GM20000 (cell line): ENCODE data around the gene TMED4.

Experiments used
- DNase-seq: peaks from one replicate; pipeline ENCODE4 v3.0.0; 2012; ENCODE audit warnings: low spot score
- TF ChIP-seq, protein P1 (sequence below): IDR thresholded peaks from 2 replicates; pipeline ENCODE4 v1.5.1; 2012; ENCODE audit warnings: mild to moderate bottlenecking, control low read depth; ENCODE audit errors: extremely low read depth, missing control alignments

Gene TMED4

DNA sequence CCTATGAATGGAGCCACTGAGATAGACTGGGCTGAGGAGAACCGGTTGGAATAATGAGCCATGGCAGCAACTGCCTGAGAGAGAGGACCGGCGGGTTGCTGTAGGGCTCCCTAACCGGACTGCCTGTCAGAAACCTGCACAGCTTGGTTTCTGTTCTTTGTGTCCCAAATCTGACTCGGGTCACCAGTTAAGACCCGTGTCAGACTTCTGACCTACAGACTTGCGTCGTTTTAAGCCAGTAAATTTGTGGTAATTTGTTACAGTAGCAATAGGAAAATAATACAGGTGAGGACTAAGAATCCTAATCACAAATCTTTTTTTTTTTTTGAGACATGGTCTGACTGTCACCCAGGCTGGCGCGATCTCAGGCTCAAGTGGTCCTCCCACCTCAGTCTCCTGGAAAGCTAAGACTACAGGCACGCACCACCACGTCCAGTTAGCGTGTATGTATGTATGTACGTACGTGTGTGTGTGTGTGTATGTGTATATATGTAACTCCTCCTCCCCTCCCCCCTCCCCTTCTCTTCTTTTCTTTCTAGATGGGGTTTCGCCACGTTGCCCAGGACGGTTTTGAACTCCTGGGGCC lies 7.7 kb downstream of the TMED4 start:
- TF ChIP-seq, protein P1, sequence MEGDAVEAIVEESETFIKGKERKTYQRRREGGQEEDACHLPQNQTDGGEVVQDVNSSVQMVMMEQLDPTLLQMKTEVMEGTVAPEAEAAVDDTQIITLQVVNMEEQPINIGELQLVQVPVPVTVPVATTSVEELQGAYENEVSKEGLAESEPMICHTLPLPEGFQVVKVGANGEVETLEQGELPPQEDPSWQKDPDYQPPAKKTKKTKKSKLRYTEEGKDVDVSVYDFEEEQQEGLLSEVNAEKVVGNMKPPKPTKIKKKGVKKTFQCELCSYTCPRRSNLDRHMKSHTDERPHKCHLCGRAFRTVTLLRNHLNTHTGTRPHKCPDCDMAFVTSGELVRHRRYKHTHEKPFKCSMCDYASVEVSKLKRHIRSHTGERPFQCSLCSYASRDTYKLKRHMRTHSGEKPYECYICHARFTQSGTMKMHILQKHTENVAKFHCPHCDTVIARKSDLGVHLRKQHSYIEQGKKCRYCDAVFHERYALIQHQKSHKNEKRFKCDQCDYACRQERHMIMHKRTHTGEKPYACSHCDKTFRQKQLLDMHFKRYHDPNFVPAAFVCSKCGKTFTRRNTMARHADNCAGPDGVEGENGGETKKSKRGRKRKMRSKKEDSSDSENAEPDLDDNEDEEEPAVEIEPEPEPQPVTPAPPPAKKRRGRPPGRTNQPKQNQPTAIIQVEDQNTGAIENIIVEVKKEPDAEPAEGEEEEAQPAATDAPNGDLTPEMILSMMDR, result no peak
- no peak for DNase-seq

DNA sequence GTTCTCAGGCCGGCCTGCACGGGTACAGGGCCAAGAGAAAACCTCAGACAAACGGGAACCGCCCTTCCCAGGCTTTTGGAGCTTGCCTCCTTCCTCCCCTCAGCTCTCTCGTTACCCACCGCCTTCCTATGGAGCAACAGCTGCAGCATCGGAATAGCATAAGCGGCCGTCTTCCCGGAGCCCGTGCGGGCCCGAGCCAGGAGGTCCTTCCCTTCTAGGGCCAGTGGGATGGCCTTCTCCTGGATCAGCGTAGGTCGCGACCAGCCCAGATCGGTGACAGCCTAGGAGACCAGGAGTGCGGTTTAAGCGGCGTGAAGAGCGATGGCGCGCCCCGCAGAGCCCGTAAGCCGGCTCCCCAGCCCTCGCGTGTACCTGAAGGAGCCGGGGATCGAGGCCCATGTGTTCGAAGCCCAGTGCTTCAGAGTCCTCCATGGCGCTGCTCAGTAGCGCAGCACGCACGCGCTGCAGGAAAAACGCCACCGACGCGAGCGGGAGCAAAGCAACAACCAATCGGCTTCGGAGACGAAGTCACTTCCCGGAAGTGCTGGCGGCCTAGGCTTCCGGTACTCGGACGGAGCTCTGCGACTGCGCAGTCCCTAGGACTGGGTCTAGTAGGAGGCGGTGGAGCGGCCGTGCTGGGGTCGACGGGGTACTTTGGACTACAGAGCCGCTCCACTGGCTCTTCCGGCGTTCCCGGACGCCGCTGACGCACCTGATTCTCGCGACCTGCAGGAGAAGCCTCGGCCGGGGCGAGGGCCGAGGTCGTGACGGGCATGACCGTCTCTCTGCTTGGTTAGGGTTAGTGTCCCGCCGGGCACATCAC lies 8.4 kb downstream of the TMED4 start, which contains the start of gene DDX56:
TSS of gene DDX56 (minus strand) at position 445 of the 823 bp plus-strand sequence. CDS start at position 432, 13 bp downstream.
- TF ChIP-seq, protein P1, result no peak
- DNase-seq, result peak; percentile 92

DNA sequence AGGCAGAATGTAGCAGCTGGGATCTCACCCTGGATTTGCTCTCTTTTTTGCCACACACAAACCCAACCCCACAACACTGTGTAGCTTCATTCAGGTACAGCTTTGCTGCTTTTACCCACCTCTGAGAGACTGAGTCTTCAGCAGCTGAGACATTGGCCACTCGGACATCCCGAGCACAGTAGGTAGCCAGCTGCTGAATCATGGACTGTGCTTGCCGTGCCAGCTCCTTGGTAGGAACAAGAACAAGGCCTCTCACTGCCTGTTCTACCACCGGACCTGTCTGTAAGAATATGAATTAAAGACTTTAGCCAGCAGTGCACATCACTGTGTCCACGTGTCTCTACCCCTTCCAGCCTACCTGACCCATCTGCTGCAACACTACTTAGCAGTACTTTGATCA lies 9.3 kb downstream of the TMED4 start:
- TF ChIP-seq, protein P1, result no peak
- DNase-seq, result no peak

DNA sequence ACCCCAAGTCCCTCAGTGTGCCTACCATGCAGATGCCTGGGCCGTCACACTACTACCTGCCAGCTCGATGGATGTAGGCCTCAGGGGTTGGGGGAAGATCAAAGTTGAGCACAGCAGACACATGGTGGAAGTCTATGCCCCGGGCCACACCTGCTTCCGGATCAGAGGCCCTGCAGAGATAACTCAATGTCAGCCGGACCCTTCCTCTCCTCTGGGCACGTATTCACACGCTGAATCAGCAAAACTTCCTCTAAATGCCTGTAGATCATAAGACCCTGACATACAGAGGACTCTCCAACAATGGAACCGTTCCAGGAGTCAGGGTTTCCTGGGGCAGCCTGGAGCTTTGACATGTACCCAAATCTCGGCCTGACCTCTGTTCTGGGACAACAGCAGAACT lies 12.1 kb downstream of the TMED4 start:
- no peak for DNase-seq
- TF ChIP-seq, protein P1, result no peak

DNA sequence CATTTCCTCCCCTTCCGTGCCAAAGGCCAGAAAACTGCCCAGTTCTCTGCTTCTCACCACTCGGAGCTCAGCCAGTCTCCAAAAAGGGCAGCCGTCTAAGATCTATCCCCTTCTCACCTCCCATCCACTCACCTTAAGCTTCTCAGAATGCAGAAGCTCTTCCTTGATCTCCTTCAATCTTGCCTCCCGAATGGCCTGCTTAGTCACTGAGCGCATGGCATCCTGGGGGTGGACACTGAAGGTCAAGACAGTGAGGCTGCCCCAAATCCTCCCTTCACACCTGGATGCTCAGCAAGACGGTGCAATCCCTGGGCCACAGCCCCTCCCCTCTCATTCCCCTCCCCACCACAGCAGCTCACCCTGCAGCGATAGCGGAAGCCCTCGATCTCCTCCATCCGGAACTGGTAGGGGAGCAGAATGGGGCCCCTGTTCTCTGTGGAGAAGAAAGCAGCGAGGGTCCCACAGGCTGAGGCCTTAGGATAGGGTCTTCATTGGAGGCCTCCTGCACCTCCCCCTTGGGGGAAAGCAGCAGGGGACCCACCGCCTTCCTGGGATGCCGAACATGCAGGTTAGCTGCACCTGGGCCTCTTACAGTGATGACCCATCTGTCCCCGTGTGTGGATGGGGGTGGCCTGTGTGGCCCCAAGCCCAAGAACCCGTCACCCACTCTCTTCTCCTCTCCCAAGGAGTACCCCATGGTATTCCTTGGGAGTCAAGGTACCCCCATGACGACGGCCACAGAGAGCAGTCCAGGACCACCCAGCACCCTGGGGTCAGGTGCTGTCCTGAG lies 13.1 kb downstream of the TMED4 start:
- no peak for DNase-seq
- TF ChIP-seq, protein P1, result no peak

DNA sequence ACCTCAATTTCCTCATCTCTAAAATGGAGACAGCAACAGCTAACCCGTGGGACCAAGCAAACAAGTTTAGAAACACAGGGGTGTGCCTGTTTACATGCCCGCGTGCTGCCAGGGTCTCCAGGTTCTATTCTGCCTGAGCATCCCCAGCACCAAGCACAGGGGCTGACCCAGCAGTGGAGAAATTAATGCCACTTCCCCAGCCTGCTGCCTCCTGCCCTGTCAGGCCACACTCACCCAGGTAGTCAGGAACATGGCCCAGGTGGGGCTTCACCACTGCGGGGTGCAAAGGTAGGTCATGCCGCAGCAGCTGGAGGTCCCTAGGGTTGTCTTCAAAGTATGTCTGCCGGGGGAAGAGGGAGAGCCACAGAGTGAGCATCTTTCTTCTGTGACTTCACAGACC lies 14.1 kb downstream of the TMED4 start:
- DNase-seq, result no peak
- TF ChIP-seq, protein P1, result no peak

DNA sequence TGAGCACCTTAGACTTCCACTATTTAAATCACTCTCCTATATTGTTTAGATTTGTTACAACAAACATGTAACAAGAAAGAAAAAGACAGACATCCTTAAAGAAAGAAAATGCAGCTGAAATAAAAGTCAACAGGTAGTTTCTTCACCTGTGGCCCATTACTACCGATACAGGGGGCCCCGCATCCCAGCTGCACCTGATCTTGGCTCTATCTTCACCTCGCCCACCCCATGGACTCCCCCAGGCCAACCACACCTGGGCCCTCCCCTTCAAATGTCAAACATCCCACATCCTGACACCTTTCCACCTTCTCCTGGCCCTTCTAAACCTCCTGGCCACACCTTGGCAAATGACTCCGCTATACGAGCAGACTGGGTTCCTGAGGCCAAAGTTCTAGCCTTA lies 15.4 kb downstream of the TMED4 start:
- TF ChIP-seq, protein P1, result no peak
- DNase-seq, result no peak
